Measurements from ENCODE around the gene SMARCD2. TPM values are rescaled to one million over a fixed set of nuclear protein-coding genes. Genes with fewer than 3 reads are reported as not detected.
A peak's percentile ranks its signal among the peaks of the same experiment; 100 is the strongest.

The SMARCD2 gene
- total RNA-seq, 4 donors from 2014 or later = 112 to 136 (median 127) TPM

GRCh38 chr17:63828936-63829335, 13.5 kb downstream of the SMARCD2 start:
- peaks cover 23 to 55% (median 39%) of the 10 kb centered on the region in 4 donors for H3K4me1 ChIP-seq
- H3K36me3 ChIP-seq = peaks cover 60 to 72% (median 68%) of the 10 kb centered on the region in 4 donors
- H3K4me3 ChIP-seq = peak overlapping the region in 1 of 4 donors; percentile 82
- no peaks in the 10 kb centered on the region for H3K27me3 ChIP-seq
- peak overlapping the region; percentile 5 to 94 (median 90) for H3K27ac ChIP-seq (replicated peaks in 1 of 4)
- intact Hi-C loops (cut with DNase I) = loop anchor here (5.0 kb wide), 1 partner anchor 52 kb away; no protein-coding TSS in a partner anchor
- 93% methylated on average over 3 of the region's 3 CpGs for WGBS
- no peaks in the 10 kb centered on the region for H3K9me3 ChIP-seq
- no peak for TF ChIP-seq POLR2AphosphoS5 (IDR thresholded peaks at IDR 0.05)
- no peak for TF ChIP-seq EP300 (IDR thresholded peaks at IDR 0.05)
- TF ChIP-seq POLR2A (IDR thresholded peaks at IDR 0.05; ENCODE audit: low read depth) = no peak
- TF ChIP-seq, protein P1, sequence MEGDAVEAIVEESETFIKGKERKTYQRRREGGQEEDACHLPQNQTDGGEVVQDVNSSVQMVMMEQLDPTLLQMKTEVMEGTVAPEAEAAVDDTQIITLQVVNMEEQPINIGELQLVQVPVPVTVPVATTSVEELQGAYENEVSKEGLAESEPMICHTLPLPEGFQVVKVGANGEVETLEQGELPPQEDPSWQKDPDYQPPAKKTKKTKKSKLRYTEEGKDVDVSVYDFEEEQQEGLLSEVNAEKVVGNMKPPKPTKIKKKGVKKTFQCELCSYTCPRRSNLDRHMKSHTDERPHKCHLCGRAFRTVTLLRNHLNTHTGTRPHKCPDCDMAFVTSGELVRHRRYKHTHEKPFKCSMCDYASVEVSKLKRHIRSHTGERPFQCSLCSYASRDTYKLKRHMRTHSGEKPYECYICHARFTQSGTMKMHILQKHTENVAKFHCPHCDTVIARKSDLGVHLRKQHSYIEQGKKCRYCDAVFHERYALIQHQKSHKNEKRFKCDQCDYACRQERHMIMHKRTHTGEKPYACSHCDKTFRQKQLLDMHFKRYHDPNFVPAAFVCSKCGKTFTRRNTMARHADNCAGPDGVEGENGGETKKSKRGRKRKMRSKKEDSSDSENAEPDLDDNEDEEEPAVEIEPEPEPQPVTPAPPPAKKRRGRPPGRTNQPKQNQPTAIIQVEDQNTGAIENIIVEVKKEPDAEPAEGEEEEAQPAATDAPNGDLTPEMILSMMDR (IDR thresholded peaks at IDR 0.05) = no peak
- no peak for DNase-seq (ENCODE audit: extremely low spot score)

DNA sequence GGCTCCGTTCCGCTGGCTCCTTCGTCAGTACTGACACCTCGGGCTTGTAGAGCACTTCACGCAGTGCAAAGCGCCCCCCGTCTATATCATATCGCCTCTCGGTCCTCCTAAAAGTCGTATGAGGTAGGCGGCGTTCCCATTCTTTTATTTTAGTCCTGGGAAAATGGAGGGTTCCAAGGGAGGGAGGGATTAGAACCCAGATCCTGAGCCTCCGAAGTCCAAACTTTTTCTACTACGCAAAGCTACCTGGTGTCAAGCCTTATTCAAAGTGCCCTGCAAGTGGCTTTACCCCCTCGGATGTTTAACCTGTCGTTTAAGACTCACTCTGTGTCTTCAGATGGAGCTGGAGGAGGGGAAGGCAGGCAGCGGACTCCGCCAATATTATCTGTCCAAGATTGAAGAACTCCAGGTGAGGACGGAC, 14.7 kb downstream of the SMARCD2 start:
- peak overlapping the region; percentile 82 to 92 (median 87) for H3K4me3 ChIP-seq
- intact Hi-C loops (cut with DNase I) = loop anchor here (5.0 kb wide), 1 partner anchor 51 kb away; no protein-coding TSS in a partner anchor
- H3K27ac ChIP-seq (replicated peaks in 1 of 4) = peak overlapping the region; percentile 88 to 94 (median 90)
- H3K9me3 ChIP-seq = no peaks in the 10 kb centered on the region
- DNase-seq (ENCODE audit: extremely low spot score) = no peak
- peaks cover 23 to 54% (median 39%) of the 10 kb centered on the region in 4 donors for H3K4me1 ChIP-seq
- under 1% methylated on average over 19 of the region's 19 CpGs for WGBS
- H3K27me3 ChIP-seq = no peaks in the 10 kb centered on the region
- TF ChIP-seq, protein P1 (IDR thresholded peaks at IDR 0.05) = no peak
- no peak for TF ChIP-seq POLR2A (IDR thresholded peaks at IDR 0.05; ENCODE audit: low read depth)
- TF ChIP-seq POLR2AphosphoS5 (IDR thresholded peaks at IDR 0.05) = no peak
- no peak for TF ChIP-seq EP300 (IDR thresholded peaks at IDR 0.05)
- peaks cover 58 to 72% (median 68%) of the 10 kb centered on the region in 4 donors for H3K36me3 ChIP-seq

DNA sequence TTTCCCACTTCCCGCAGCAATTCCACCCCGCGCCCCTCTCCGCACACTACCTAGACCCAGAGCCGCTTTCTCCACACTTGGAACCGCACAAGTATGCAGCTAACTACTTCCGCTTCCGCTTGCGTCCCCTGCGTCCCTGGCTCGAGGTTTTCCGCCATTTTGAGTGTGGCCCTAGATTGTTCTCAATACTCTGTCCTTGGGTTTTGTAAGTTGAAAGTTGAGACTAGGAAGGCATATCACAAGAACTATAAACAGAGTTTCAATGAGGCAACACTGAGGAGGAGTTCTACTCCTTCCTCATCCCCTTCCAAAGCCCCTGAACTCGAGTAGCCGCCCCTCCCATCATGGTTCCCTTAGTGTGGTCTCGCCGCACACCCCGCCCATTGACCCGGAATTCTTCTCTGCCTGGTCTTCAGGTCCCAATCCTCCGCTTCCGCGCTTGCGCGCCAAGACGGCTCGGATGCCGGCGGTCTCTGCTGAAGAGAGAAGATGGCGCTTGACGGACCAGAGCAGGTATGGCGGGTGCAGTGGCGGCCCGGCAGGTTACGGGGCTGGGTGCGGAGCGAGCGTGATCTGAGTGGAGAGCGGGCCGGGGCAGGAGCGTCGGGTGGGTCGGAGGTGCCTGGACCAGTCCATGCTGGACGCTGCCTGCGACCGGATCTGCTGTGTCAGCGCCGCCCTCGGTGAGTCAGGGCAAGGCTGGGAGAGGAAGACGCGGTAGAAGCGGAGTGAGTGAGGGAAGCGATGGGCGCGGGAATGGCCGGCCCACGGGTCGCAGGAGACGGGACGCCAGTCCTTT, 15.3 kb downstream of the SMARCD2 start, which contains the start of the genes FTSJ3 and PSMC5:
TSS of gene FTSJ3 (minus strand) at position 662 of the 799 bp plus-strand sequence. CDS start 761 bp downstream, outside the sequence.
TSS of gene PSMC5 (plus strand) at position 430 of the 799 bp plus-strand sequence. CDS start at position 490, 60 bp downstream.
- Histone ChIP-seq H3K36me3 (peaks cover 57 to 72% (median 68%) of the 10 kb centered on the region in 4 donors), H3K4me1 (peaks cover 23 to 48% (median 39%) of the 10 kb centered on the region in 4 donors), H3K27me3 (no peaks in the 10 kb centered on the region), H3K27ac (replicated peaks in 1 of 4) (peak within 1 kb of the TSS; percentile 88 to 94 (median 90)), H3K9me3 (no peaks in the 10 kb centered on the region), H3K4me3 (peak within 1 kb of the TSS; percentile 82 to 92 (median 87))
- peak; percentile 99 for DNase-seq (ENCODE audit: extremely low spot score)
- WGBS = 0% methylated on average over 34 of the region's 58 CpGs
- intact Hi-C loops (cut with DNase I) = loop anchor here (5.0 kb wide), 1 partner anchor 50 kb away; no protein-coding TSS in a partner anchor
- peak; percentile 66 for TF ChIP-seq POLR2A (IDR thresholded peaks at IDR 0.05; ENCODE audit: low read depth)
- no peak for TF ChIP-seq EP300 (IDR thresholded peaks at IDR 0.05)
- TF ChIP-seq, protein P1 (IDR thresholded peaks at IDR 0.05) = peak; percentile 14 to 55 (median 36)
- peak; percentile 84 to 97 for TF ChIP-seq POLR2AphosphoS5 (IDR thresholded peaks at IDR 0.05)

GRCh38 chr17:63826468-63827001, 15.9 kb downstream of the SMARCD2 start:
- TF ChIP-seq POLR2AphosphoS5 (IDR thresholded peaks at IDR 0.05) (no peak), EP300 (IDR thresholded peaks at IDR 0.05) (no peak), POLR2A (IDR thresholded peaks at IDR 0.05; ENCODE audit: low read depth) (no peak)
- TF ChIP-seq, protein P1 (IDR thresholded peaks at IDR 0.05) = no peak
- Histone ChIP-seq H3K9me3 (no peaks in the 10 kb centered on the region), H3K27ac (replicated peaks in 1 of 4) (peak overlapping the region; percentile 88 to 94 (median 90)), H3K4me1 (peaks cover 23 to 47% (median 39%) of the 10 kb centered on the region in 4 donors), H3K36me3 (peaks cover 55 to 72% (median 68%) of the 10 kb centered on the region in 4 donors), H3K27me3 (no peaks in the 10 kb centered on the region), H3K4me3 (peak overlapping the region; percentile 82 to 92 (median 87))
- 0% methylated on average over 14 of the region's 31 CpGs for WGBS
- intact Hi-C loops (cut with DNase I) = loop anchor here (5.0 kb wide), 1 partner anchor 49 kb away; no protein-coding TSS in a partner anchor
- no peak for DNase-seq (ENCODE audit: extremely low spot score)
